Measurements from ENCODE around the gene ZSWIM7.
"Not testable (repeated sequence)": the region's sequence is repeated elsewhere in the genome, so short reads cannot be mapped to it uniquely, and the experiment has no call there.

ZSWIM7 gene

GRCh38 chr17:15955793-15956541 lies 43.5 kb downstream of the ZSWIM7 start:
- DNase-seq (ENCODE audit: low read depth): no peak

GRCh38 chr17:15954222-15954621 lies 45.3 kb downstream of the ZSWIM7 start:
- DNase-seq (ENCODE audit: low read depth): no peak

DNA sequence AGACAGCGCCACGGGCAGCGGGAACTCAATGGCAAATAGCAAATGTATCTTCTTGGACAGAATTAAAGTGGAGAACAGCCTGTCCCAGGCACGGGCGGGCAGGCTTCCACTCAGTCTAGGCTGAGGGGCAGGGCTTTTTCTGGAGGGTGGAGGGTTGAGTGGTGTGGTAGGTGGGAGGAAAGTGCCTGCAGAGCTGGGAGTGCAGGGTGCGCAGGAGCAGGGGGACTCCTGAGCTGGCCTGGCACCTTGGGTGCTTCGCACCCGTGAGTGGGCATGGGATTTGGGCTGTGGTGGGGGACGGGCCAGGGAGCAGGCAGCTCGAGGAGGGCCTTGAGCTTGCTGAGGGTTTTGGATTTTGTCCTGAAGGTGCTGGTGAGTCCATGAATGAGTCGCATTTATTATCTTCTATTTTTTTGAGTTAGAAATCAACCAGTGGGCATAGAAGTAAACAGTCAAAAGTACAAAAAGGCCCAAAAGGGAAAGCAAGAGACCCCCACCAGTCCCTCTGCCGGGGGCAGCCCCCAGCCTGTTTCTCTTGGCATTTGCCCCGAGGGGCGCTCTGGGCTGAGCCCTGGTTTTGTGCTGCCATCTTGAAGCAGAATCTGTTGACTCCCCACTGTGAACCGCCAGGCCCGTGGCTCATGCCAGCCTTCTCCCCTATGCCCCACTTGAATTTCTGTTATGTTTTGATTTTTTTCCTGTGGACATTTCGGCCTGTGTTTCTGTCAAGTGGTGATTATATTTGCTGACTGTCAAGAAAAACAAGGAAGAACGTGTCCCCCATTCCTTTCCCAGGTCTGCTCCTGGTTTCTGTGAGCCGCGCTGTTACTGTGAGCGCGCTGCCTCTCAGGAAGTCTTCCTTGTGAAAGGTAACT lies 46.4 kb downstream of the ZSWIM7 start:
- DNase-seq (ENCODE audit: low read depth): no peak

DNA sequence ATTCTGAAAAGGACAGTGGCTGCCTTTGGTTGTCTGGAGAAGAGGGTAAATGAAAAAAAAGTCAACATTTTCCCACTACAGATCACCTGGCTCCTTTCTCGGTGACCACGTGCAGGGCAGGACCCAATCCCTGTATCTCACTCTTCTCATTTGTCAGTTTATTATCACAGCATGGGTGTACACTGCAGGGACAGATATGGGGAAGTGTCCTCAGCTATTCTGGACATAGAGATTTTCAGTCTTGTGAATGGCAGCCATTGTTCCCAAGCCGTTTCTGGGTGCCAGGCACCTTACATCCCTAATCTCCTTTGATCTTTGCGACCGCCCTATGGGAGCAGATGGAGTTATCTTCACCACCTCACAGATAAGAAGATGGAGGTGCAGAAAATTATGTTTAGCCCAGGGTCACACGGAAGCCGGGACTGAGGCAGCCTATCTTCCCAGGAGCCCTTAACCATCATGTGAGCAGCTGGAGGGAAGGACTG lies 47.4 kb downstream of the ZSWIM7 start:
- no peak for DNase-seq (ENCODE audit: low read depth)

DNA sequence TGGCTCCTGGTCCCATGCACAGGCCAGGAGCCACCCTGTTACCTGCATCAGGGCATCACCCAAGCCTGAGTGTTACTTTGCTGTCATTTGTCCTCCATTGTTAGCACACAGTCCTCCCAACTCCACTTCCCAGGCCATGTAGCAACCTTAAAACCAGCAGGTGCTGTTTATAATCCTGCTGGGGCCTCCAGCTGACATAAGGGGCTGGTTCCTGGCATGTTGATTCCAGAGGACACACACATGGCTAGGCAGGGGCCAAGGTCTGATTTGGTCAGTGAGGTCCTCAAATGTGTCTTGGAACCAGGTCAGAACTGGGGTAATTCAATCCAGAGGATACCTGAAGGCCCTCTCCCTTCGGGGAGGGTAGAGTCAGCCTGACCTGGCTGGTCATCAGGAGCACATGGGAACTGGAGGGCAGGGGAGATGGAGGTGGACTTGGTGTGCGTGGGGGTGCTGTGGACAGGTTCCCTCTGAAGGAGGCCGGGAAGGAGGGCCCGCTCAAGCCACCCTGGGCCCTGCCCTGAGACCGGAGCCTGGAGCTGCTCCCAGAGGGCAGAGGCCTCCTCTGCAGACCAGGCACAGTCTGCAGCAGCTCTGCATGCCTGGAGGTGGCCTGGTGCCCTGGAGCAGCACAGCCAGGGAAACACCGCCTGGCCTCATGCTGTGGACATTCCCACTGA lies 48.0 kb downstream of the ZSWIM7 start:
- no peak for DNase-seq (ENCODE audit: low read depth)

DNA sequence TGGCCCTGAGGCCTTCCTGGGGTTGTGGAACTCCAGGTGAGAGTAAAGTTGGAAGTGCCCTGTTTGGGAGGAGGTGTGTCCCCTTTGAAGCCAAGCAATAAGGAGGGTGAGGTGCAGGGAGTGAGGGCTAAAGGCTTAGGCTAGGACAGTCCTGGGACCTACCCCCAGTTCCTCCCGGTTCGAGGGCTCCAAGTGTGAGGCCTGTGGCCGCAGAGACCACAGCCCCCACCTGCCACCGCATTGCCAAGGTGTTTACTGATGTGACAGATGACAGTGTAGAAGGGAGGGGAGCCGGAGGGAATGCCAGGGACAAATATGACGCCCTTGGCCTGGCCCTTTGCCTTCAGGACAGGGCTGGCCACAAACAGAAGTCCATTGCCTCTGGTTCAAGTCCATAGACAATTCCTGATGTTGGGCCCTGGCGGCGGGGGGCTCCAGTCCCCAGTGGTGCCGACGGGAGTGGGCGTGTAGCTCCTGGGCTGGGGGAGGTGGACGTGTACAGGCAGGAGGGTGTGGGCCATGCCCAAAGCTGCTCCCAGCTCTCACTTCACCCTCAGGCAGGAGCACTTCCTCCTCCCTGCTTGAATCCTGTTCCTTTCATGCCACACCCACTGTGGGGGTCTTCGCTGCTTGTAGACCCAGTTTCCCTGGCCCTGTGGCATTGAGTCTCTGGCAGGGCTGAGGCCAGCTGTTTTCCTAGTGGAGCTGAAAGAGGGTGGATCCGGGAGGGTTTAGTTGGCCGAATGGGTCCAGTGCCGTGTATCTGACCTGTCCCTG lies 51.3 kb downstream of the ZSWIM7 start:
- no peak for DNase-seq (ENCODE audit: low read depth)

DNA sequence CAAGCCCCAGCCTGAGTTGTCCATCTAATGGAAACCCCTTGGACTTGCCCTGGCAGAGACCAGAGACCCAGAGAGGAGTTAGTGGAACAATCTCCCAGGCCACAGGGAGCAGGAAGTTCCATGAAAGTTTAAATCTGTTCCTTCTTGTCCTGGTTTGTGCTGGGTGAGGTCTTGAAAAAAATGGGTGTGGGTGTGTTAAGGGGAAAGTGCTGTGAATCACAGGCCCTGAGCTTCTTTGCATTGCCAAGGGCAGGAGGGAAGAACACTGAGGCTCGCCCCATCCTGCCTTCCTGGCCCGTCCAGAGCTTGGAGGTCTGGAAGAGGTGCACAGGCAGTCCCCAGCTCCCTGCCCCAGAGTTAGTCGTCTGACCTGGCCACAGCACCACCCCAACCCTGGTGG lies 52.2 kb downstream of the ZSWIM7 start:
- DNase-seq (ENCODE audit: low read depth): no peak

DNA sequence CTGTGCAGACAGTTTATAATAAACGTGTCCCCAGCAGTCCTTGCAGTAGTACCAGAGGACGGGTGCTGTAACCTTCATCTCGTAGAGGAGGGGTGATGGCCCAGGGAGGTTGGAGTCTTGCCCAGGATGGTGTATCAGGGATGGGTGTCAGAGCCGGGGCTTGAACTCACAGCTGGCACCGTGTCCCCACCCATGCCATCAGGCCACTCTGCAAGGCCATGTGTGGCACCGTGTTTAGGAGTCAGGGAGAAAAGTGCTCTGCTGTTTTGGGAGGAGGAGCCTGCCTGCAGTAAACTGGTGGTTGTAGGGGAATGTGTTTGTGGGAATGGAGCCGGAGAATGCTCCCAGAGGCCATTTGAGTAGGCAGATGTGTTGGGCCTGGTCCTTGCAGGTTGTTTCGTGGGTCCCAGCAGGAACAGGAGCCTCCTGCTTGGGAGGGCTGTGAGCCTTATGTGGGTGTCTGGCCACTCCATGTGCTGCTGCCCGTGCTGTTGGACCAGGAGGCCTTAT lies 52.8 kb downstream of the ZSWIM7 start:
- DNase-seq (ENCODE audit: low read depth): no peak

- DNase-seq (ENCODE audit: low read depth): peak; percentile 7
These were observed 53.8 kb downstream of the ZSWIM7 start for GRCh38 chr17:15945527-15946191.

DNA sequence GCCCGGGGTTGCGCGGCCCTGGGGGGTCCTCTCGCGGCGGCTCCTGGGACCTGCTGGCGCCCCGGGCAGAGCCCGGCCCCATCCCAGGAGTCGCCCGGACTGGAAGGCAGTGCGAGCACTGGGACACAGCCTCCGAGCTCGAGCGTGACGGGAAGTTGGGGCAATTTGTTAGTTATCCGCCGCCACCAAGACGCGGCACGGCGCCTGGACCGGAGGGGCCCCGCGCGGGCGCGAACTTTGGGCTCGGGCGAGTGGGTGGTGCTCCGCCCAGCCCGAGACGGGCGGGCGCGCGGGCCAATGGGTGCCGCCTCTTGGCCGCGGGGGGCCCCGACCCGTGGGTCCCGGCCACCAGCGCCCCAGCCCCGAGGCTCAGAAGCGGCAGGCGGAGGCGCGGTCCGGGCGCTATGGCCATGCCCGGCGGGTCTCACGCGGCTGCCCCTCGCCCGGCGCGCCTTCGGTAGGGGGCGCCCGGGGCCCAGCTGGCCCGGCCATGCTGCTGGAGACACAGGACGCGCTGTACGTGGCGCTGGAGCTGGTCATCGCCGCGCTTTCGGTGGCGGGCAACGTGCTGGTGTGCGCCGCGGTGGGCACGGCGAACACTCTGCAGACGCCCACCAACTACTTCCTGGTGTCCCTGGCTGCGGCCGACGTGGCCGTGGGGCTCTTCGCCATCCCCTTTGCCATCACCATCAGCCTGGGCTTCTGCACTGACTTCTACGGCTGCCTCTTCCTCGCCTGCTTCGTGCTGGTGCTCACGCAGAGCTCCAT lies 54.6 kb downstream of the ZSWIM7 start, which contains the start of gene ADORA2B:
Gene ADORA2B (plus strand): TSS at position 372 of the 768 bp plus-strand sequence. CDS start 119 bp downstream, at position 491.
- DNase-seq (ENCODE audit: low read depth): peak; percentile 25

GRCh38 chr17:15943971-15944758 lies 55.3 kb downstream of the ZSWIM7 start:
- DNase-seq (ENCODE audit: low read depth): no peak

DNA sequence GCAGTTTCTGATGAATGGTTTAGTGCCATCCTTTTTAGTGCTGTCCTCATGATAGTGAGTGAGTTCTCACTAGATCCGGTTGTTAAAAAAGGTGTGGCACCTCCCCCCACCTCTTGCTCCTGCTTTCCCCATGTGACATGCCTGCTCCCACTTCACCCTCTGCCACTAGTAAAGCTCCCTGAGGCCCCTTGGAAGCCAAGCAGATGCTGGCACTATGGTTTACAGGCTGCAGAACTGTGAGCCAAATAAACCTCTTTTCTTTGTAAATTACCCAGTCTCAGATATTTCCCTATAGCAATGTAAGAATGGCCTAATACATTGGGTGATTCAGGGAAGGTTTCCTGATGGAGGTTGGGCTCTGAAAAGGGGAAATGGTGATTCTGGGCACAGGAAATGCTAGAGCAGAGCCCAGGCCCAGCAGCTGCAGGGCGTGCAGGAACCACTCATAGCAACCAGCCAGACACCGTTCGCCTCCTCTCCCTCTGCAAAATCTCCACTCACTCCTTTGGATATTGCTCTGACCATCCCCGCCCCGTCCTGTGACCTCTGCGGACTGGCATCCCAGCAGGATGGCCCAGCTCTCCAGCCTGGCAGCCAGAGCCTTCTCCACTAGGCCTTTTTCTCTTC lies 57.2 kb downstream of the ZSWIM7 start:
- DNase-seq (ENCODE audit: low read depth): no peak

DNA sequence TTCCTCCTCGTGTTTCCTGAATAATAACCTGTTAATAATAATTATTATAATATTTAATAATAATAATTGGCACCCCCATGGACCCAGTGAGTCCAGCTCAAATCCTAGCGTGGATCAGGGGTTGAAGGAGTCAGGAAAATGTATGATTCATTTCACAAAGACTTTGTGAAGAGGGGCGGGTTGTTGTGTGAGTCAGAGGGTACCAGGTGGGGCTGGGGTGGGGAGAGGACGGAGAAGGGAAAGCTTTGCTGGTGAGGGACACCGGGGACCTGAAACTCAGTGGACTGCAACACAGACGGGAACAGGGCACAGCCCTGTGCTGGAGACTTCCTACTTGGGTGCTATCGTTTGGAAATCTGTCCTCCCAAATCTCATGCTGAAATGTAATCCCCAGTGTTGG lies 57.7 kb downstream of the ZSWIM7 start:
- DNase-seq (ENCODE audit: low read depth): no peak

- DNase-seq (ENCODE audit: low read depth): not testable (repeated sequence)
These were observed 63.0 kb downstream of the ZSWIM7 start for GRCh38 chr17:15936481-15936880.

DNA sequence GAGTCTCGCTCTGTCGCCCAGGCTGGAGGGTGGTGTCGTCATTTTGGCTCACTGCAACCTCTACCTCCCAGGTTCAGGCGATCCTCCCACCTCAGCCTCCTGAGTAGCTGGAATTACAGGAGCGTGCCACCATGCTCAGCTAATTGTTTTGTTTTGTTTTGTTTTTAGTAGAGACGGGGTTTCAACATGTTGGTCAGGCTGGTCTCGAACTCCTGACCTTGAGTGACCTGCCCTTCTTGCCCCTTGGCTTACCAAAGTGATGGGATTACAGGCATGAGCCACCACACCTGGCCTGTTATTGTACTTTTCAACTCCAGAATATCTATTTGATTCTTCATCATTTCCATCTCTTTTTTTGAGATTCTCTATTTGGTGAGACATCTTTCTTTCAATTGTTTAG lies 63.6 kb downstream of the ZSWIM7 start:
- DNase-seq (ENCODE audit: low read depth): no peak

GRCh38 chr17:15934866-15935265 lies 64.6 kb downstream of the ZSWIM7 start:
- DNase-seq (ENCODE audit: low read depth): no peak

GRCh38 chr17:15931394-15931793 lies 68.1 kb downstream of the ZSWIM7 start:
- DNase-seq (ENCODE audit: low read depth): no peak

- DNase-seq (ENCODE audit: low read depth): no peak
These were observed 69.1 kb downstream of the ZSWIM7 start for GRCh38 chr17:15930426-15930825.

GRCh38 chr17:15929941-15930340 lies 69.6 kb downstream of the ZSWIM7 start:
- no peak for DNase-seq (ENCODE audit: low read depth)

Measured in activated T-helper 9 cell treated with anti-CD3 and anti-CD28 coated beads, Interleukin-2, amount 50 U/mL, for 16 hours (primary cell).